Keratinocyte (primary cell): ENCODE data around the gene PERCC1. TPM values are rescaled to one million over a fixed set of nuclear protein-coding genes. Genes with fewer than 3 reads are reported as not detected.
A peak's percentile ranks its signal among the peaks of the same experiment; 100 is the strongest.

Experiments
- DNase-seq: peaks from one replicate; pipeline ENCODE4 v3.0.0-alpha.2; 2011; ENCODE audit warnings: low read depth, missing footprints, low spot score
- FAIRE-seq: peaks from 2 replicates; lab custom pipeline; 2011; peaks lifted over from hg19 to GRCh38; lab: Jason Lieb, UNC
- H2AFZ ChIP-seq: 2 replicates; pipeline ENCODE4 v1.6.0; 2012; ENCODE audit warnings: low read length, control low read depth, inconsistent platforms; ENCODE audit not compliant: control insufficient read depth
- H3K27ac ChIP-seq: 2 replicates; pipeline ENCODE4 v1.5.1; 2011; ENCODE audit warnings: low read length; ENCODE audit not compliant: control insufficient read depth, insufficient read depth
- H3K27me3 ChIP-seq: 3 replicates; pipeline ENCODE4 v1.6.0; 2011; ENCODE audit warnings: low read length; ENCODE audit not compliant: control insufficient read depth, insufficient read depth; ENCODE audit errors: extremely low read depth
- H3K36me3 ChIP-seq, 2 experiments: 2 replicates in 1 of 2; 3 replicates in 1 of 2; pipeline ENCODE4 v1.5.1; 2011; ENCODE audit warnings: low read length in 2 of 2, mild to moderate bottlenecking in 1 of 2; ENCODE audit not compliant: control insufficient read depth in 2 of 2, insufficient read depth in 2 of 2; ENCODE audit errors: extremely low read depth in 1 of 2
- H3K4me1 ChIP-seq: 3 replicates; pipeline ENCODE4 v1.5.1; 2011; ENCODE audit warnings: low read length; ENCODE audit not compliant: control insufficient read depth, insufficient read depth; ENCODE audit errors: extremely low read depth
- H3K4me2 ChIP-seq: 3 replicates; pipeline ENCODE4 v1.6.0; 2011; ENCODE audit warnings: low read depth, low read length; ENCODE audit not compliant: control insufficient read depth, insufficient read depth; ENCODE audit errors: extremely low read depth
- H3K4me3 ChIP-seq, 3 experiments: fragments of 200-600 bp in 1 of 3; sonication (generic) in 1 of 3; 2 replicates in 2 of 3; 3 replicates in 1 of 3; pipeline ENCODE4 v1.5.1; 2011 to 2016; ENCODE audit warnings: low read length in 3 of 3, mild to moderate bottlenecking in 3 of 3, control low read depth in 2 of 3, inconsistent platforms in 1 of 3, low read depth in 1 of 3, mixed read lengths in 1 of 3, mixed run types in 1 of 3, moderate library complexity in 1 of 3; ENCODE audit not compliant: control insufficient read depth in 2 of 3, insufficient read depth in 2 of 3; ENCODE audit errors: extremely low read depth in 1 of 3
- H3K79me2 ChIP-seq: 2 replicates; pipeline ENCODE4 v1.6.0; 2012; ENCODE audit warnings: low read length; ENCODE audit not compliant: control insufficient read depth, insufficient read depth
- H3K9ac ChIP-seq: 3 replicates; pipeline ENCODE4 v1.6.0; 2011; ENCODE audit warnings: low read length; ENCODE audit not compliant: control insufficient read depth, insufficient read depth; ENCODE audit errors: extremely low read depth
- H3K9me1 ChIP-seq: 3 replicates; pipeline ENCODE4 v1.6.0; 2011; ENCODE audit warnings: low read length; ENCODE audit not compliant: control insufficient read depth, insufficient read depth; ENCODE audit errors: extremely low read depth
- H3K9me3 ChIP-seq: 2 replicates; pipeline ENCODE4 v1.5.1; 2012; ENCODE audit warnings: low read depth, low read length; ENCODE audit not compliant: control insufficient read depth
- H4K20me1 ChIP-seq: 3 replicates; pipeline ENCODE4 v1.6.0; 2011; ENCODE audit warnings: low read length; ENCODE audit not compliant: control insufficient read depth, insufficient read depth; ENCODE audit errors: extremely low read depth
- EZH2 ChIP-seq: IDR thresholded peaks from one replicate; pipeline ENCODE4 v1.6.1; 2012; ENCODE audit warnings: inconsistent platforms, mild to moderate bottlenecking, low read length, moderate library complexity
- dilution Hi-C: fragments of 300-500 bp; cut with MboI; formaldehyde crosslinking; loops from one replicate; pipeline ENCODE4 v1.7.0; 2020; ENCODE audit warnings: low sequenced_read_pairs; ENCODE audit not compliant: extremely low pct_ligation_motif_present
- polyA plus RNA-seq, 5 experiments: library from polyadenylated mRNA; depleted of rRNA in 3 of 5; stranded (reverse) in 3 of 5; stranded (forward) in 1 of 5; unstranded in 1 of 5; fragments of >200 nt; gene quantifications; 1 replicate in 1 of 5; 2 replicates in 3 of 5; 3 replicates in 1 of 5; pipeline versions ENCODE4 v1.2.1 to v1.2.3, GENCODE V29; 2011 to 2012; ENCODE audit warnings: missing spikeins in 2 of 5, low read depth in 1 of 5, low replicate concordance in 1 of 5
- TF ChIP-seq, protein P1 (sequence below), 3 experiments: IDR thresholded peaks in 1 of 3; conservative IDR thresholded peaks in 1 of 3; optimal IDR thresholded peaks in 1 of 3; 2 replicates in 2 of 3; 3 replicates in 1 of 3; pipeline versions ENCODE3 to v1.5.1; 2011; ENCODE audit warnings: low read length in 3 of 3, mild to moderate bottlenecking in 3 of 3, moderate library complexity in 2 of 3, control low read depth in 1 of 3, inconsistent platforms in 1 of 3; ENCODE audit not compliant: insufficient read depth in 2 of 3; ENCODE audit errors: extremely low read depth in 1 of 3

The PERCC1 gene
- polyA plus RNA-seq, 1 donor (not counting 4 experiments of a cell fraction or from before 2014, with no cell fraction given): not detected

DNA sequence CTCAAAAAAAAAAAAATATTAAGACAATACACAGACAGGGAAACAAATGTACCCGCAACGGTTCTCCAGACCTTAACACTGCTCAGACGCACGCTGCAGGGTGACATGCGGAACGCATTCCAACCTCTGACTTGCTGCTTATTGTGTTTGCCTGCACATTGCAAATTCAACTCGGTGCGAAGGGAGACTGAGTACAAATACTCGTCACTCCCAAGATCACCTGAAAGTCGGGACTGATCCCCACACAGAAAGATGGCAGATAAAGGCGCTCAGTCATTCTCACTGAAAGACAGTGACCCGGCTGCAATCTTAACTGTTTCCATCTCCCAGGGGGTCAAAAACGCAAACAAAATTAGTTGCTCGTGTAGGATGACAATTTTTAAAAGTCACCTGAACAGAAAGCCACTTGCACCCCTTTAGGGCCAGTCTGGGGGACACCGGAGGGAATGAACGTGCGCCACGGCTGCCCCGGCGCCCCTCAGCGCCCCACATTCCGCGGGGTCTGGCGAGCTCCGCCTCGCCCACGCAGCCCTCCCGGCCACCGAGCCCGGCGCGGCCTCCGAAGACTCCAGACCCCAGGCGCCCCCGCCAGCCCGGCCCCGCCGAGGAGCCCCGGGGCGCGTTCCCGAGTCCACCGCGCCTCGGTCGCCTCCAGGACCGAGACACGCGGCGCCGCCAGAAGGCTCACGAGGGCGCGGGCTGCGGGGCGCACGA lies 43.4 kb downstream of the PERCC1 start:
- Histone ChIP-seq H2AFZ (peak overlapping the region; percentile 33), H3K79me2 (peaks cover 38% of the 10 kb centered on the region), H3K9ac (peak overlapping the region; percentile 89), H3K4me3 (peak overlapping the region; percentile 67 to 84 (median 76)), H3K4me1 (peaks cover 14% of the 10 kb centered on the region), H3K27ac (peak overlapping the region; percentile 77), H3K36me3 (no peaks in the 10 kb centered on the region), H4K20me1 (no peaks in the 10 kb centered on the region), H3K9me1 (no peaks in the 10 kb centered on the region), H3K9me3 (no peaks in the 10 kb centered on the region), H3K4me2 (peak overlapping the region; percentile 97), H3K27me3 (no peaks in the 10 kb centered on the region)
- dilution Hi-C loops: no loop called here
- DNase-seq: no peak
- TF ChIP-seq, protein P1, sequence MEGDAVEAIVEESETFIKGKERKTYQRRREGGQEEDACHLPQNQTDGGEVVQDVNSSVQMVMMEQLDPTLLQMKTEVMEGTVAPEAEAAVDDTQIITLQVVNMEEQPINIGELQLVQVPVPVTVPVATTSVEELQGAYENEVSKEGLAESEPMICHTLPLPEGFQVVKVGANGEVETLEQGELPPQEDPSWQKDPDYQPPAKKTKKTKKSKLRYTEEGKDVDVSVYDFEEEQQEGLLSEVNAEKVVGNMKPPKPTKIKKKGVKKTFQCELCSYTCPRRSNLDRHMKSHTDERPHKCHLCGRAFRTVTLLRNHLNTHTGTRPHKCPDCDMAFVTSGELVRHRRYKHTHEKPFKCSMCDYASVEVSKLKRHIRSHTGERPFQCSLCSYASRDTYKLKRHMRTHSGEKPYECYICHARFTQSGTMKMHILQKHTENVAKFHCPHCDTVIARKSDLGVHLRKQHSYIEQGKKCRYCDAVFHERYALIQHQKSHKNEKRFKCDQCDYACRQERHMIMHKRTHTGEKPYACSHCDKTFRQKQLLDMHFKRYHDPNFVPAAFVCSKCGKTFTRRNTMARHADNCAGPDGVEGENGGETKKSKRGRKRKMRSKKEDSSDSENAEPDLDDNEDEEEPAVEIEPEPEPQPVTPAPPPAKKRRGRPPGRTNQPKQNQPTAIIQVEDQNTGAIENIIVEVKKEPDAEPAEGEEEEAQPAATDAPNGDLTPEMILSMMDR (optimal IDR thresholded peaks at IDR 0.05 in 1 of 3, IDR thresholded peaks at IDR 0.05 in 1 of 3, conservative IDR thresholded peaks at IDR 0.05 in 1 of 3; ENCODE audit: extremely low read depth in 1 of 3, insufficient read depth in 2 of 3, low read length in 3 of 3): no peak
- no peak for TF ChIP-seq EZH2
- no peak for FAIRE-seq

DNA sequence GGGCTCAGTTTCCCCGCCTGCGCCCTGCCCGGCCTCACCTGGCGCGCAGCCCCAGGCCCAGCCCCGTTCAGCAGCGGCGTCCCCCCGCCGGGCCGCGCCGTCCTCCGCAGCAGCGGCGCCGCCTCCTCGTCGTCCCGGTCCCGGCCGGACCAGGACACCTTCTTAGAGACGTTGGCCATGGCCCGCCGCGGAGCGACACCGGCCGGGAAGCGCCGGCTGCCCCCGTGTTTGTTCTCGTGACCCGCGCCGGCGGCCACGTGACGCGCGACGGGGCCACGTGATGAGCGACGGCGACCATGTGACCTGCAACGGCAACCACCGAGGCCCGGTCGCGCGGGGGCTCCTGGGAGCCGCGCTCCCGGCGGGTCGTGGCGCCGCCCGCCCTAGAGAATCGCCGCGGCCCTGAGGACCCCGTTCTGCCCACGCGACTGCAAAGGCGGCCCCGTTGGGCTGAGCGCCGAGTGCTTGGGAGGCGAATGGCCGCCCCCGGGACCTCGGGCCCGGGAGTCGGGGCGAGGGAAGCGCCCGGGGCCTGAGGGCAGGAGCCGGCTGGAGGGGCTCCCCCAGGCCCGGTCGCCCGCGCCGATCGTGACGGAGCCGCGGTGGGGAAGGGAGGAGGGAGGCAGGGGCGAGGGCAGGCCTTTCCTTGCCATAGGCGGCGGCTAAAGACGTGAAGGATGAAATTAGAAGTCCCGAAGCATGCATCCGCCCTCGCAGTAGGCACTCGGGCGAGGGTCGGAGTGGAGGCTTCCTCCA lies 44.1 kb downstream of the PERCC1 start, which contains the start of gene CLCN7:
TSS of gene CLCN7 (minus strand) at position 233 of the 756 bp plus-strand sequence. CDS start at position 179, 54 bp downstream.
- Histone ChIP-seq H3K9me1 (no peaks in the 10 kb centered on the region), H3K4me1 (peaks cover 14% of the 10 kb centered on the region), H3K4me3 (peak within 1 kb of the TSS; percentile 67 to 84 (median 76)), H2AFZ (peak within 1 kb of the TSS; percentile 65), H3K36me3 (no peaks in the 10 kb centered on the region), H4K20me1 (no peaks in the 10 kb centered on the region), H3K4me2 (peak within 1 kb of the TSS; percentile 97), H3K79me2 (peaks cover 33% of the 10 kb centered on the region), H3K9me3 (no peaks in the 10 kb centered on the region), H3K27ac (peak within 1 kb of the TSS; percentile 77), H3K27me3 (no peaks in the 10 kb centered on the region), H3K9ac (peak within 1 kb of the TSS; percentile 89)
- FAIRE-seq: no peak
- TF ChIP-seq EZH2: no peak
- TF ChIP-seq, protein P1 (optimal IDR thresholded peaks at IDR 0.05 in 1 of 3, IDR thresholded peaks at IDR 0.05 in 1 of 3, conservative IDR thresholded peaks at IDR 0.05 in 1 of 3; ENCODE audit: extremely low read depth in 1 of 3, insufficient read depth in 2 of 3, low read length in 3 of 3): no peak
- dilution Hi-C loops: no loop called here
- DNase-seq: peak; percentile 30
